ENCODE results near the gene KATNB1. TPM values are rescaled to one million over a fixed set of nuclear protein-coding genes. Genes with fewer than 3 reads are reported as not detected.

KATNB1 gene
- total RNA-seq, 4 donors from 2014 or later: 13.3 to 27.4 (median 18.1) TPM

GRCh38 chr16:57721356-57722209 lies 14.0 kb upstream of the KATNB1 start:
- H3K36me3 ChIP-seq: no peaks in the 10 kb centered on the region
- no peaks in the 10 kb centered on the region for H3K9me3 ChIP-seq
- DNase-seq: no peak
- H3K4me1 ChIP-seq: no peaks in the 10 kb centered on the region
- TF ChIP-seq, protein P1, sequence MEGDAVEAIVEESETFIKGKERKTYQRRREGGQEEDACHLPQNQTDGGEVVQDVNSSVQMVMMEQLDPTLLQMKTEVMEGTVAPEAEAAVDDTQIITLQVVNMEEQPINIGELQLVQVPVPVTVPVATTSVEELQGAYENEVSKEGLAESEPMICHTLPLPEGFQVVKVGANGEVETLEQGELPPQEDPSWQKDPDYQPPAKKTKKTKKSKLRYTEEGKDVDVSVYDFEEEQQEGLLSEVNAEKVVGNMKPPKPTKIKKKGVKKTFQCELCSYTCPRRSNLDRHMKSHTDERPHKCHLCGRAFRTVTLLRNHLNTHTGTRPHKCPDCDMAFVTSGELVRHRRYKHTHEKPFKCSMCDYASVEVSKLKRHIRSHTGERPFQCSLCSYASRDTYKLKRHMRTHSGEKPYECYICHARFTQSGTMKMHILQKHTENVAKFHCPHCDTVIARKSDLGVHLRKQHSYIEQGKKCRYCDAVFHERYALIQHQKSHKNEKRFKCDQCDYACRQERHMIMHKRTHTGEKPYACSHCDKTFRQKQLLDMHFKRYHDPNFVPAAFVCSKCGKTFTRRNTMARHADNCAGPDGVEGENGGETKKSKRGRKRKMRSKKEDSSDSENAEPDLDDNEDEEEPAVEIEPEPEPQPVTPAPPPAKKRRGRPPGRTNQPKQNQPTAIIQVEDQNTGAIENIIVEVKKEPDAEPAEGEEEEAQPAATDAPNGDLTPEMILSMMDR (IDR thresholded peaks at IDR 0.05): no peak
- TF ChIP-seq POLR2A (IDR thresholded peaks at IDR 0.05): no peak
- H3K27ac ChIP-seq: no peak overlapping the region
- no peaks in the 10 kb centered on the region for H3K27me3 ChIP-seq
- H3K4me3 ChIP-seq: no peak overlapping the region
- intact Hi-C loops (cut with DNase I; ENCODE audit: low total_unique reads): no loop called here

GRCh38 chr16:57722210-57722499 lies 13.4 kb upstream of the KATNB1 start:
- H3K27me3 ChIP-seq: no peaks in the 10 kb centered on the region
- no peaks in the 10 kb centered on the region for H3K9me3 ChIP-seq
- no peaks in the 10 kb centered on the region for H3K4me1 ChIP-seq
- TF ChIP-seq, protein P1 (IDR thresholded peaks at IDR 0.05): no peak
- TF ChIP-seq POLR2A (IDR thresholded peaks at IDR 0.05): no peak
- no peak overlapping the region for H3K4me3 ChIP-seq
- no peak for DNase-seq
- intact Hi-C loops (cut with DNase I; ENCODE audit: low total_unique reads): no loop called here
- no peaks in the 10 kb centered on the region for H3K36me3 ChIP-seq
- H3K27ac ChIP-seq: no peak overlapping the region

DNA sequence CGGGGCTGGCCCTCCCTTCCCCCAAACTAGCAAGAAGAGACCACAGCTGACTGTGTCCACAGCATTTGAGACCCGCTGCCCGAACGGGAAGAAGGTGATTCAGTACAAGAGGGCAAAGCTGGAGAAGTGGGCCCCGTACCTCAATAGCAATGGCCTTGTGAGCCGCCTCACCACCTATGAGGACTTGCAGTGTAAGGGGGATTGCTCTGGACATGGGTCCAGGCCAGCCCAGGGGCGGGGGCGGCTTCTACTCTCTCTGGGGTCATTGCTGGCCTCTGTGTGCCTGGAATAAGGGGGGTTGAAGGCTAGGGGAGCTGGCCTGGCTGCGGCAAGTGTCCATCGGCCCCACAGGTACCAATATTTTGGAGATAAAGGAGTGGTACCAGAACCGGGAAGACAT lies 12.9 kb upstream of the KATNB1 start:
- Histone ChIP-seq H3K4me3 (no peak overlapping the region), H3K4me1 (no peaks in the 10 kb centered on the region), H3K9me3 (no peaks in the 10 kb centered on the region), H3K27ac (no peak overlapping the region), H3K27me3 (no peaks in the 10 kb centered on the region), H3K36me3 (no peaks in the 10 kb centered on the region)
- no peak for DNase-seq
- TF ChIP-seq, protein P1 (IDR thresholded peaks at IDR 0.05): no peak
- TF ChIP-seq POLR2A (IDR thresholded peaks at IDR 0.05): no peak
- intact Hi-C loops (cut with DNase I; ENCODE audit: low total_unique reads): no loop called here

GRCh38 chr16:57723170-57723569 lies 12.4 kb upstream of the KATNB1 start:
- intact Hi-C loops (cut with DNase I; ENCODE audit: low total_unique reads): no loop called here
- TF ChIP-seq, protein P1 (IDR thresholded peaks at IDR 0.05): no peak
- no peak for TF ChIP-seq POLR2A (IDR thresholded peaks at IDR 0.05)
- Histone ChIP-seq H3K9me3 (no peaks in the 10 kb centered on the region), H3K36me3 (no peaks in the 10 kb centered on the region), H3K4me3 (no peak overlapping the region), H3K27ac (no peak overlapping the region), H3K27me3 (no peaks in the 10 kb centered on the region), H3K4me1 (no peaks in the 10 kb centered on the region)
- DNase-seq: no peak

DNA sequence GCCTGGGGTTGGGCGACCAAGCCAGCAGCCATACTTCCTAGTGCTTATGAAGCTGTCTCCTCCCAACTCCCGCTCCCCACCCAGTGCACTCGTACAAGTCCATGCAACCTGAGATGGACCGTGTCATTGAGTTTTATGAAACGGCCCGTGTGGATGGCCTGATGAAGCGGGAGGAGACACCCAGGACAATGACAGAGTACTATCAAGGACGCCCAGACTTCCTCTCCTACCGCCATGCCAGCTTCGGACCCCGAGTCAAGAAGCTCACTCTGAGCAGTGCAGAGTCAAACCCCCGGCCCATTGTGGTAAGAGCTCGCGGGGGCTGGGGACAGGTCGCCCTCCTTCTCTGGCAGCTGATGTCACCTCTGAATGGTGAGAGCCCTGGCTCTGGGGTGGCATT lies 11.0 kb upstream of the KATNB1 start:
- TF ChIP-seq POLR2A (IDR thresholded peaks at IDR 0.05): no peak
- TF ChIP-seq, protein P1 (IDR thresholded peaks at IDR 0.05): no peak
- no peaks in the 10 kb centered on the region for H3K9me3 ChIP-seq
- DNase-seq: no peak
- no peaks in the 10 kb centered on the region for H3K4me1 ChIP-seq
- no peak overlapping the region for H3K4me3 ChIP-seq
- no peak overlapping the region for H3K27ac ChIP-seq
- no peaks in the 10 kb centered on the region for H3K36me3 ChIP-seq
- intact Hi-C loops (cut with DNase I; ENCODE audit: low total_unique reads): no loop called here
- no peaks in the 10 kb centered on the region for H3K27me3 ChIP-seq

Measured in uterus (tissue), 4 donors.